ENCODE results near the gene SYAP1. TPM values are rescaled to one million over a fixed set of nuclear protein-coding genes. Genes with fewer than 3 reads are reported as not detected.

SYAP1 gene
- total RNA-seq, 1 donor from 2014 or later, result 48.4 TPM

DNA sequence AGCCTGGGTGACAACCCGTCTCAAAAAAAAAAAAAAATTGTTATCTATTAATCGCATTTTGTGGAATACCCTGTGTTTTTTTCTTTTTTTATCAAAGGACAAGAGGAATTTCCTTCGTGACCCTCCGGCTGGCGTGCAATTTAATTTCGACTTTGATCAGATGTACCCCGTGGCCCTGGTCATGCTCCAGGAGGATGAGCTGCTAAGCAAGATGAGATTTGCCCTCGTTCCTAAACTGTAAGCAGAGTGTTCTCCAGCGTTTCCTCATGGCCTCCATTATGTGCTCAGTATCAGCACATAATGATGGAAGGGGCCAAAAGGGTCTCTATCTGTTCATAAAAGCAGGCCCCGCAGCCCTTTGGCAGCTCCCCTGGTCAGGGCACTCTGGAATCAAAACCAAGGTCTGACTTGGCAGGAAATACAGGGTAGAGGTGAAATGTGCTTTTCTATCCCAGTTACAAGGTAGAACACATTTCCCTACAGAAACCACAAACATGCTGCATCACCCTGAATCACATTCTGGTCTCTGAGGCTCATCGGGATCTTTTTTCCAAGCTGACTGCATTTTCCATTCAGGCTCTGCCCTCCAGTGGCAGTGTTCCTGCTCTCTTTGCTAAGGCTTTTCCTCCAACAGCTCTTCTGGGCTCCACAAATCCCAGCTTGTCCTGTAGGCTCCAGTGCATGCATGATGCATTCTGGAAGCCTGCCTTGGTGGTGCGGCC lies 24.4 kb downstream of the SYAP1 start:
- no peak for DNase-seq (ENCODE audit: extremely low spot score, unreplicated experiment)
- Mint-ChIP-seq H3K27me3 (no peaks in the 10 kb centered on the region), H3K36me3 (peaks cover 37% of the 10 kb centered on the region), H3K4me1 (ENCODE audit: unreplicated experiment) (no peaks in the 10 kb centered on the region), H3K9me3 (no peaks in the 10 kb centered on the region), H3K27ac (no peak overlapping the region), H3K4me3 (no peak overlapping the region)
- TF ChIP-seq, protein P1, sequence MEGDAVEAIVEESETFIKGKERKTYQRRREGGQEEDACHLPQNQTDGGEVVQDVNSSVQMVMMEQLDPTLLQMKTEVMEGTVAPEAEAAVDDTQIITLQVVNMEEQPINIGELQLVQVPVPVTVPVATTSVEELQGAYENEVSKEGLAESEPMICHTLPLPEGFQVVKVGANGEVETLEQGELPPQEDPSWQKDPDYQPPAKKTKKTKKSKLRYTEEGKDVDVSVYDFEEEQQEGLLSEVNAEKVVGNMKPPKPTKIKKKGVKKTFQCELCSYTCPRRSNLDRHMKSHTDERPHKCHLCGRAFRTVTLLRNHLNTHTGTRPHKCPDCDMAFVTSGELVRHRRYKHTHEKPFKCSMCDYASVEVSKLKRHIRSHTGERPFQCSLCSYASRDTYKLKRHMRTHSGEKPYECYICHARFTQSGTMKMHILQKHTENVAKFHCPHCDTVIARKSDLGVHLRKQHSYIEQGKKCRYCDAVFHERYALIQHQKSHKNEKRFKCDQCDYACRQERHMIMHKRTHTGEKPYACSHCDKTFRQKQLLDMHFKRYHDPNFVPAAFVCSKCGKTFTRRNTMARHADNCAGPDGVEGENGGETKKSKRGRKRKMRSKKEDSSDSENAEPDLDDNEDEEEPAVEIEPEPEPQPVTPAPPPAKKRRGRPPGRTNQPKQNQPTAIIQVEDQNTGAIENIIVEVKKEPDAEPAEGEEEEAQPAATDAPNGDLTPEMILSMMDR (conservative IDR thresholded peaks at IDR 0.05), result no peak

DNA sequence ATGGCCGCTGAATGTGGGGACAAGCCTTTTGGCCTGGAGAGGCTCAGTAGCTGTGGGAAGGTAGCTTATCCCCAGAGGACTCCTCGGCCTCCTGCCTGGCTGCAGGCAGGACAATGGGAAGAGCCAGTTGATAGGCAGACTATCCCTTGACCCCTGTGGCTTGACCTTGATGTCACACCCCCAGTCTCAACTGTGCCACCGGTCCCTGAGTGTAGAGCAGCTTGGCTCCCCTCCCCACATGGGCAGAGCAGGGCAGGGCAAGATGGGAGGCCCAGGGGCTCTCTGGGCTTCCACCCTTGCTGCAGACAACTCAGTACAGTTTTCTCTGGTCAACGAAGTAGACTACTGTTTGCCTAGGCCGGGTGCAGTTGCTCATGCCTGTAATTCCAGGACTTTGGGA lies 25.7 kb downstream of the SYAP1 start:
- H3K36me3 Mint-ChIP-seq, result peaks cover 32% of the 10 kb centered on the region
- no peaks in the 10 kb centered on the region for H3K9me3 Mint-ChIP-seq
- no peaks in the 10 kb centered on the region for H3K4me1 Mint-ChIP-seq (ENCODE audit: unreplicated experiment)
- TF ChIP-seq, protein P1 (conservative IDR thresholded peaks at IDR 0.05), result no peak
- no peak overlapping the region for H3K4me3 Mint-ChIP-seq
- no peak overlapping the region for H3K27ac Mint-ChIP-seq
- no peak for DNase-seq (ENCODE audit: extremely low spot score, unreplicated experiment)
- H3K27me3 Mint-ChIP-seq, result no peaks in the 10 kb centered on the region

DNA sequence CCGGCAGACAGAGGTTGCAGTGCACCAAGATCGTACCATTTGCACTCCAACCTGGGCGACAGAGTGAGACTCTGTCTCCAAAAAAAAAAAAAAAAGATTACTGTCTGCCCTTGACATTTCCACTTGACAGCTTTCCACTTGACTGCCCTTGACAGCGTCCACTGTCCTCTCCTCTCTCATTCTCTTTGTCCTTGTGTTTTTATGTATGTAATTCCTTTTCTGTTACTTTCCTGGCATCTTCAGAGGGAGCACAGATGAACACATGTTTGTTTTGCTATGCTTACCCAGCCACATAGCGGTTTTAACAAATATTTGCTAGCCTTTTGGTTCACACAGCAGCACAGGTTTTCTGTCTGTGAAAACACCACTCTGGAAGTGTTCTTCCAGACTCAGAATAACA lies 26.2 kb downstream of the SYAP1 start:
- Mint-ChIP-seq H3K4me1 (ENCODE audit: unreplicated experiment) (no peaks in the 10 kb centered on the region), H3K4me3 (no peak overlapping the region), H3K9me3 (no peaks in the 10 kb centered on the region), H3K27ac (peak overlapping the region; percentile 11), H3K27me3 (no peaks in the 10 kb centered on the region), H3K36me3 (peaks cover 31% of the 10 kb centered on the region)
- no peak for DNase-seq (ENCODE audit: extremely low spot score, unreplicated experiment)
- TF ChIP-seq, protein P1 (conservative IDR thresholded peaks at IDR 0.05), result no peak

DNA sequence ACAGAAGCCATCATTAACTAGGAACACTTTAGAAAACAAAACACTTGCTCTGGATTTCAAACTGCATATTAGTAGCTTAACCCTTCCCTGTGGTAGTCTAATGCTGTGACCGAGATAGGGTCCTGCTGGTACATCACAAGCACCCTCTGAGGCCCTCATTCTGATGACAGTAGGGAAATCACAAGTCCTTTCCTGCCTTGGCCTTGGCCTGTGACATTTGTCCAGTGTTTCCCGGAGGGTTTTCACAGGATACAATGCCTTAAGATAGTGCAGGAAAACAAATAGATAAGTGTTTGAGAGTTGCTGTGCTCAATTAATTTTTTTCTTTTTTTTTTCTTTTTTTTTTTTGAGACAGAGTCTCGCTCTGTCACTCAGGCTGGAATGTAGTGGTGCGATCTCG lies 29.0 kb downstream of the SYAP1 start:
- TF ChIP-seq, protein P1 (conservative IDR thresholded peaks at IDR 0.05), result no peak
- Mint-ChIP-seq H3K4me1 (ENCODE audit: unreplicated experiment) (peaks cover under 1% of the 10 kb centered on the region), H3K9me3 (no peaks in the 10 kb centered on the region), H3K27me3 (no peaks in the 10 kb centered on the region), H3K27ac (no peak overlapping the region), H3K36me3 (peaks cover 30% of the 10 kb centered on the region), H3K4me3 (no peak overlapping the region)
- no peak for DNase-seq (ENCODE audit: extremely low spot score, unreplicated experiment)

DNA sequence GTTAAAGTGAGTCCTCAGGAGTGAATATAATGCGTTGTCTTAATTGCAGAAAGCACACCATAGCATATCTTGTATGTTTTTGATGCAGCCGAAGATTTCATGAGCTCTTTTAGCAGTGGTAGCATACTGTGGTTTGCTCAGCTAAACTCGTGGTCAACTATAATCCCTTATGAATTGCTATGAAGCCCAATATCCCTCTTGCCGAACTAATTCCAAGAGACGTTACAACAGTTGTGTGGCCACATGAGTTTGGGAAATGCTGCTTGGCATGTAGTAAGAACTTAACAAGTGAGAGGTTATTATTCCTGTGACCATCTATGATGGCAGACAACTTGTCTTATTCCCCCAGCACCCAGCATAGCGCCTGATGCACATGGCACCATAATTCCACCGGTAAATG lies 30.7 kb downstream of the SYAP1 start:
- peaks cover 6% of the 10 kb centered on the region for H3K4me1 Mint-ChIP-seq (ENCODE audit: unreplicated experiment)
- peaks cover 35% of the 10 kb centered on the region for H3K36me3 Mint-ChIP-seq
- H3K4me3 Mint-ChIP-seq, result no peak overlapping the region
- H3K27me3 Mint-ChIP-seq, result no peaks in the 10 kb centered on the region
- no peak for DNase-seq (ENCODE audit: extremely low spot score, unreplicated experiment)
- TF ChIP-seq, protein P1 (conservative IDR thresholded peaks at IDR 0.05), result no peak
- no peak overlapping the region for H3K27ac Mint-ChIP-seq
- no peaks in the 10 kb centered on the region for H3K9me3 Mint-ChIP-seq
